Psoas muscle (tissue), 8 donors: ENCODE data around the gene COL1A1. TPM values are rescaled to one million over a fixed set of nuclear protein-coding genes. Genes with fewer than 3 reads are reported as not detected.

Source experiments
- ATAC-seq, 4 donors: fragments of 200-7000 bp; cut with Tn5 transposase; one replicate each; pipeline ENCODE4 v1.9.1; 2020; ENCODE audit warnings: moderate library complexity in 3 of 4, mild to moderate bottlenecking in 2 of 4
- DNase-seq, 2 donors: peaks; one replicate each; pipeline ENCODE4 v3.0.0-alpha.2; 2020
- H3K27ac ChIP-seq: fragments of 200-600 bp; one replicate; pipeline ENCODE4 v1.8.0; 2022
- H3K27me3 ChIP-seq, 3 donors: fragments of 200-600 bp in 1 of 3; one replicate each; pipeline versions ENCODE4 v1.6.1 to v1.8.0; 2013 to 2022; ENCODE audit warnings: low read length in 2 of 3, mild to moderate bottlenecking in 2 of 3, moderate library complexity in 1 of 3; ENCODE audit not compliant: insufficient read depth in 3 of 3
- H3K36me3 ChIP-seq, 2 donors: fragments of 200-600 bp in 1 of 2; one replicate each; pipeline versions ENCODE4 v1.6.1 to v1.8.0; 2013 to 2022; ENCODE audit warnings: low read depth in 1 of 2, mild to moderate bottlenecking in 1 of 2, moderate library complexity in 1 of 2; ENCODE audit not compliant: insufficient read depth in 1 of 2
- H3K4me1 ChIP-seq: fragments of 200-600 bp; one replicate; pipeline ENCODE4 v1.8.0; 2022
- H3K4me3 ChIP-seq: fragments of 200-600 bp; one replicate; pipeline ENCODE4 v1.8.0; 2022; ENCODE audit warnings: mild to moderate bottlenecking
- H3K9me3 ChIP-seq: fragments of 200-600 bp; one replicate; pipeline ENCODE4 v1.8.0; 2022
- WGBS, 3 donors: extraction: QIAGEN DNeasy Blood & Tissue Kit; methylation state at CpG; one replicate each; pipeline versions ENCODE4 v1.1.6 to v1.1.7; 2013; 5-methylcytosine and 5-hydroxymethylcytosine counted together
- intact Hi-C, 2 donors: fragments of 100-400 bp; cut with DNase I; formaldehyde crosslinking; loops; one replicate each; pipeline versions ENCODE4 v1.11.0 to v1.14.2; 2022
- polyA plus RNA-seq, 3 donors: library from polyadenylated mRNA; stranded (reverse); fragments of 200-250 nt; gene quantifications; one replicate each; pipeline ENCODE4 v1.2.3, GENCODE V29; 2013
- total RNA-seq, 4 donors: library from RNA; stranded (reverse); fragmentation: NEBNext Ultra II Directional in 2 of 4; extraction: Animal tissue kit (Norgen Biotek cat#: 25700) in 2 of 4; gene quantifications; one replicate each; pipeline versions ENCODE4 v1.2.1 to v1.2.4, GENCODE V29; 2021 to 2023
- TF ChIP-seq, protein P1 (sequence below): fragments of 200-600 bp; IDR thresholded peaks from one replicate; pipeline ENCODE4 v1.8.0; 2022; ENCODE audit warnings: antibody characterized with exemption
- donor health status: healthy with polysubstance abuse.
- donor health status: DM: no; HTN: no; CAD: no; lungs with moderate emphysema.
- donor health status: Bipolar disorder and iron deficiency.
- donor health status: healthy.
- donor health status: DM: yes; HTN: yes; CAD: no.
- donor health status: DM: no; HTN: no; CAD: no.
- donor health status: DM: no; HTN: no; CAD: no.
- donor health status: DM: yes; HTN: yes; CAD: no.

COL1A1 gene
- total and polyA plus RNA-seq, 7 donors, result 2.3 to 46.6 (median 10.2) TPM

GRCh38 chr17:50150354-50151040, 50.9 kb downstream of the COL1A1 start, which contains the start of gene PPP1R9B:
Gene PPP1R9B (minus strand): TSS chr17:50150677. CDS start chr17:50150513, 164 bp downstream.
- no peaks in the 10 kb centered on the region for H3K36me3 ChIP-seq
- peak within 1 kb of the TSS; percentile 83 for H3K27ac ChIP-seq
- peaks cover 70% of the 10 kb centered on the region for H3K4me1 ChIP-seq
- WGBS, 3 donors, result 1% methylated on average over 53 to 69 of the region's 69 CpGs
- DNase-seq (no peak), ATAC-seq (peak in 1 of 4 donors; percentile 5)
- no peaks in the 10 kb centered on the region for H3K27me3 ChIP-seq
- TF ChIP-seq, protein P1, sequence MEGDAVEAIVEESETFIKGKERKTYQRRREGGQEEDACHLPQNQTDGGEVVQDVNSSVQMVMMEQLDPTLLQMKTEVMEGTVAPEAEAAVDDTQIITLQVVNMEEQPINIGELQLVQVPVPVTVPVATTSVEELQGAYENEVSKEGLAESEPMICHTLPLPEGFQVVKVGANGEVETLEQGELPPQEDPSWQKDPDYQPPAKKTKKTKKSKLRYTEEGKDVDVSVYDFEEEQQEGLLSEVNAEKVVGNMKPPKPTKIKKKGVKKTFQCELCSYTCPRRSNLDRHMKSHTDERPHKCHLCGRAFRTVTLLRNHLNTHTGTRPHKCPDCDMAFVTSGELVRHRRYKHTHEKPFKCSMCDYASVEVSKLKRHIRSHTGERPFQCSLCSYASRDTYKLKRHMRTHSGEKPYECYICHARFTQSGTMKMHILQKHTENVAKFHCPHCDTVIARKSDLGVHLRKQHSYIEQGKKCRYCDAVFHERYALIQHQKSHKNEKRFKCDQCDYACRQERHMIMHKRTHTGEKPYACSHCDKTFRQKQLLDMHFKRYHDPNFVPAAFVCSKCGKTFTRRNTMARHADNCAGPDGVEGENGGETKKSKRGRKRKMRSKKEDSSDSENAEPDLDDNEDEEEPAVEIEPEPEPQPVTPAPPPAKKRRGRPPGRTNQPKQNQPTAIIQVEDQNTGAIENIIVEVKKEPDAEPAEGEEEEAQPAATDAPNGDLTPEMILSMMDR, result no peak
- no peaks in the 10 kb centered on the region for H3K9me3 ChIP-seq
- intact Hi-C loops, result no loop called here
- peak within 1 kb of the TSS; percentile 84 for H3K4me3 ChIP-seq

GRCh38 chr17:50149417-50150353, 51.7 kb downstream of the COL1A1 start:
- peaks cover 0 to 7% of the 10 kb centered on the region in 2 donors for H3K36me3 ChIP-seq
- ATAC-seq, result peak in 3 of 4 donors; percentile 18 to 27 (median 24)
- TF ChIP-seq, protein P1, result peak; percentile 6
- H3K27ac ChIP-seq, result peak overlapping the region; percentile 83
- peak; percentile 68 to 83 for DNase-seq
- 1 to 2% (median 1%) methylated on average over 86 to 123 of the region's 123 CpGs for WGBS, 3 donors
- intact Hi-C loops, result loop anchor here in 1 of 2 donors (5.0 kb wide), 1 partner anchor 37 kb away; no protein-coding TSS in a partner anchor
- peak overlapping the region; percentile 84 for H3K4me3 ChIP-seq
- peaks cover 69% of the 10 kb centered on the region for H3K4me1 ChIP-seq
- no peaks in the 10 kb centered on the region for H3K9me3 ChIP-seq
- no peaks in the 10 kb centered on the region for H3K27me3 ChIP-seq

- DNase-seq (peak in 1 of 2 donors; percentile 69), ATAC-seq (peak in 1 of 4 donors; percentile 6)
- H3K36me3 ChIP-seq, result peaks cover 2 to 14% of the 10 kb centered on the region in 2 donors
- no peaks in the 10 kb centered on the region for H3K9me3 ChIP-seq
- peak overlapping the region; percentile 83 for H3K27ac ChIP-seq
- WGBS, 3 donors, result 0% methylated on average over 7 to 30 of the region's 30 CpGs
- peak overlapping the region; percentile 84 for H3K4me3 ChIP-seq
- TF ChIP-seq, protein P1, result no peak
- H3K27me3 ChIP-seq, result no peaks in the 10 kb centered on the region
- intact Hi-C loops, result loop anchor here in 1 of 2 donors (5.0 kb wide), 1 partner anchor 37 kb away; no protein-coding TSS in a partner anchor
- H3K4me1 ChIP-seq, result peaks cover 62% of the 10 kb centered on the region
Observed at GRCh38 chr17:50149091-50149416, 52.4 kb downstream of the COL1A1 start.

GRCh38 chr17:50148226-50149090, 53.0 kb downstream of the COL1A1 start:
- no peaks in the 10 kb centered on the region for H3K9me3 ChIP-seq
- peak overlapping the region; percentile 83 for H3K27ac ChIP-seq
- TF ChIP-seq, protein P1, result no peak
- peak overlapping the region; percentile 84 for H3K4me3 ChIP-seq
- DNase-seq, result peak; percentile 57 to 75
- intact Hi-C loops, result loop anchor here in 1 of 2 donors (5.0 kb wide), 1 partner anchor 36 kb away; no protein-coding TSS in a partner anchor
- ATAC-seq, result peak; percentile 22 to 44 (median 40)
- whole genome bisulfite sequencing, 3 donors, result 1% methylated on average over 16 to 25 of the region's 25 CpGs
- H3K27me3 ChIP-seq, result no peaks in the 10 kb centered on the region
- peaks cover 3 to 20% of the 10 kb centered on the region in 2 donors for H3K36me3 ChIP-seq
- peaks cover 56% of the 10 kb centered on the region for H3K4me1 ChIP-seq
